HepG2 (cell line): Measurements from ENCODE around the gene RAET1L. TPM values are rescaled to one million over a fixed set of nuclear protein-coding genes. Genes with fewer than 3 reads are reported as not detected.

Source experiments
- ATF7 ChIP-seq, 2 experiments: fragments of 450-650 bp in 1 of 2; sonication (generic) in 1 of 2; formaldehyde crosslinking in 1 of 2; IDR thresholded peaks; 2 replicates each; pipeline versions ENCODE4 v1.4.0 to v1.6.1; 2016 to 2020; ENCODE audit warnings: antibody characterized with exemption in 1 of 2, mild to moderate bottlenecking in 1 of 2, missing genetic modification reagents in 1 of 2
- DNMT1 ChIP-seq: sonication (generic); formaldehyde crosslinking; IDR thresholded peaks from 2 replicates; pipeline ENCODE4 v1.5.1; 2020; ENCODE audit warnings: mild to moderate bottlenecking, missing genetic modification reagents
- ESRRA ChIP-seq: sonication (generic); formaldehyde crosslinking; IDR thresholded peaks from 2 replicates; pipeline ENCODE4 v1.5.1; 2020; ENCODE audit warnings: mild to moderate bottlenecking, low read depth, missing genetic modification reagents
- FOXK2 ChIP-seq: fragments of 450-650 bp; IDR thresholded peaks from 2 replicates; pipeline ENCODE4 v1.6.1; 2016
- GATAD2A ChIP-seq: IDR thresholded peaks from 2 replicates; pipeline ENCODE4 v1.6.1; 2016
- NCOR1 ChIP-seq: fragments of 200-600 bp; sonication (generic); IDR thresholded peaks from 2 replicates; pipeline ENCODE4 v1.7.0; 2017; ENCODE audit warnings: antibody characterized with exemption, low read length, borderline replicate concordance
- RELA ChIP-seq: sonication (generic); formaldehyde crosslinking; IDR thresholded peaks from 2 replicates; pipeline ENCODE4 v1.4.0; 2020; ENCODE audit warnings: missing genetic modification reagents
- SRSF1 ChIP-seq: fragments of 200-400 bp; formaldehyde crosslinking; optimal IDR thresholded peaks from 2 replicates; pipeline ENCODE3; 2017; ENCODE audit warnings: mild to moderate bottlenecking, low read depth, low read length, moderate library complexity
- ZFYVE20 ChIP-seq: sonication (generic); formaldehyde crosslinking; IDR thresholded peaks from 2 replicates; pipeline ENCODE4 v1.8.0; 2023; ENCODE audit warnings: low read depth, mild to moderate bottlenecking, moderate library complexity, missing genetic modification reagents, borderline replicate concordance
- ZNF12 ChIP-seq: sonication (generic); formaldehyde crosslinking; IDR thresholded peaks from 2 replicates; pipeline ENCODE4 v1.5.0; 2020; ENCODE audit warnings: missing genetic modification reagents
- ZNF33A ChIP-seq: sonication (generic); formaldehyde crosslinking; IDR thresholded peaks from 2 replicates; pipeline ENCODE4 v1.5.1; 2020; ENCODE audit warnings: missing genetic modification reagents, mild to moderate bottlenecking, moderate library complexity, borderline replicate concordance
- ZNF766 ChIP-seq: sonication (generic); formaldehyde crosslinking; IDR thresholded peaks from 2 replicates; pipeline ENCODE4 v1.5.0; 2020; ENCODE audit warnings: missing genetic modification reagents, borderline replicate concordance
- ZNF768 ChIP-seq: sonication (generic); formaldehyde crosslinking; IDR thresholded peaks from 2 replicates; pipeline ENCODE4 v1.4.0; 2020; ENCODE audit warnings: missing genetic modification reagents
- polyA plus RNA-seq, 8 experiments: library from polyadenylated mRNA; depleted of rRNA in 3 of 8; stranded (reverse) in 7 of 8; unstranded in 1 of 8; fragments of >200 nt; fragmentation: Illumina TruSeq in 4 of 8; extraction: Trizol in 4 of 8; gene quantifications; 2 replicates each; pipeline versions ENCODE4 v1.2.1 to v1.2.3, GENCODE V29; 2011 to 2016; ENCODE audit warnings: low read depth in 4 of 8, missing spikeins in 1 of 8, mixed read lengths in 1 of 8; ENCODE audit not compliant: insufficient read depth in 1 of 8
- total RNA-seq, 5 experiments: library from RNA; depleted of rRNA; stranded (reverse); fragments of >200 nt; fragmentation: Illumina TruSeq; extraction: Trizol; gene quantifications; 2 replicates each; pipeline ENCODE4 v1.2.3, GENCODE V29; 2016; ENCODE audit warnings: low read depth in 1 of 5
- TF ChIP-seq, protein P1 (sequence below): sonication (generic); formaldehyde crosslinking; IDR thresholded peaks from 2 replicates; pipeline ENCODE4 v1.4.0; 2020; ENCODE audit warnings: mild to moderate bottlenecking, missing genetic modification reagents
- TF ChIP-seq, protein P2 (sequence below): sonication (generic); formaldehyde crosslinking; IDR thresholded peaks from 2 replicates; pipeline ENCODE4 v1.4.0; 2020; ENCODE audit warnings: missing genetic modification reagents
- TF ChIP-seq, protein P3 (sequence below): sonication (generic); formaldehyde crosslinking; IDR thresholded peaks from 2 replicates; pipeline ENCODE4 v1.5.0; 2020; ENCODE audit warnings: mild to moderate bottlenecking, missing genetic modification reagents, moderate library complexity

The RAET1L gene
- total and polyA plus RNA-seq, 2 of the 13 experiments (the other 11 are each of a cell fraction or from before 2014, with no cell fraction given), result not detected

DNA sequence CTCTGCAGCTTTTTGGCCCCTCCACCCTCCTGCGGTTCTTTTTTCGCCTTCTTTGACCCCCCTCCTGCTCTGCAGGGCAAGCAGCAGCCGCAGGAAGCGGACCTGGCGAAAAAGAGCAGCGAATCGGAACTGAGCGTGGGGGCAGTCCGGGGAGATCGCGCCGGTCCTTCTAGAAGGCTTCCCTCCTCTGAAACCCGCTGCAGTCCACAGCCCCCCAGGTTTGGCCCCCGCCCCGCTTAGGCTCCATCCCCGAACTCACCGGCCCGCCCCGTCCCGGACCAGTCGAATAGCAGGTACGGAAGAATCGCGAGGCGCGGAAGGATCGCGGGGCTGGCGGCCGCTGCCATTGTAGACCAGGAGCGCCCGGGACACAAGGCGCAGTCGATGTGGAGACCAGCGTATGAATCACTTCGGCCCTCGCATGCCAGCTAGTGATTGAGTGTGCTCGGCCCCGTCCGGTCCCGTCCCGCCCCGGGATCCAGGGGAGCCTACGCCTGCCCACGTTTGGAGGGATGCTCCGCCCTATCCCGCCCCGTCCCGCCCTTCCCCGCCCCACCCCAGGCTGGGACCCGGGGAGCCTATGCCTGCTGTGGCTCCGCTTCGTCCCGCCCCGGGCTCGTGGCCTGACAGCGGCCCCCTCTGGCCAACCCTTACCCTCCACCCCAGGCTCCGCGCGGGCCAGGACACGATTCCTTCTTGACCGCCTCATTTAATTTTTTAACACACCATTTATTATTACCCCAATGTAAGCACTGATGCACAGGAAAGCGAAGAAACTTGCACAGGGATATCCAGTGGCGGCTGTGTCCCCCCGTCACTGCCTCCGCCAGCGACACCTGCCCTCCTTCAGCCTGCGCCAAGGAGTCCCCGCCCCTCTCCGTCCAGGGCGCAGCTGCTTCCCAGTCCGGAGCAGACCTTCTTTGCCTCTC, 43.7 kb upstream of the RAET1L start, which contains the start of gene ULBP3 (continued):
- TF ChIP-seq, protein P1, sequence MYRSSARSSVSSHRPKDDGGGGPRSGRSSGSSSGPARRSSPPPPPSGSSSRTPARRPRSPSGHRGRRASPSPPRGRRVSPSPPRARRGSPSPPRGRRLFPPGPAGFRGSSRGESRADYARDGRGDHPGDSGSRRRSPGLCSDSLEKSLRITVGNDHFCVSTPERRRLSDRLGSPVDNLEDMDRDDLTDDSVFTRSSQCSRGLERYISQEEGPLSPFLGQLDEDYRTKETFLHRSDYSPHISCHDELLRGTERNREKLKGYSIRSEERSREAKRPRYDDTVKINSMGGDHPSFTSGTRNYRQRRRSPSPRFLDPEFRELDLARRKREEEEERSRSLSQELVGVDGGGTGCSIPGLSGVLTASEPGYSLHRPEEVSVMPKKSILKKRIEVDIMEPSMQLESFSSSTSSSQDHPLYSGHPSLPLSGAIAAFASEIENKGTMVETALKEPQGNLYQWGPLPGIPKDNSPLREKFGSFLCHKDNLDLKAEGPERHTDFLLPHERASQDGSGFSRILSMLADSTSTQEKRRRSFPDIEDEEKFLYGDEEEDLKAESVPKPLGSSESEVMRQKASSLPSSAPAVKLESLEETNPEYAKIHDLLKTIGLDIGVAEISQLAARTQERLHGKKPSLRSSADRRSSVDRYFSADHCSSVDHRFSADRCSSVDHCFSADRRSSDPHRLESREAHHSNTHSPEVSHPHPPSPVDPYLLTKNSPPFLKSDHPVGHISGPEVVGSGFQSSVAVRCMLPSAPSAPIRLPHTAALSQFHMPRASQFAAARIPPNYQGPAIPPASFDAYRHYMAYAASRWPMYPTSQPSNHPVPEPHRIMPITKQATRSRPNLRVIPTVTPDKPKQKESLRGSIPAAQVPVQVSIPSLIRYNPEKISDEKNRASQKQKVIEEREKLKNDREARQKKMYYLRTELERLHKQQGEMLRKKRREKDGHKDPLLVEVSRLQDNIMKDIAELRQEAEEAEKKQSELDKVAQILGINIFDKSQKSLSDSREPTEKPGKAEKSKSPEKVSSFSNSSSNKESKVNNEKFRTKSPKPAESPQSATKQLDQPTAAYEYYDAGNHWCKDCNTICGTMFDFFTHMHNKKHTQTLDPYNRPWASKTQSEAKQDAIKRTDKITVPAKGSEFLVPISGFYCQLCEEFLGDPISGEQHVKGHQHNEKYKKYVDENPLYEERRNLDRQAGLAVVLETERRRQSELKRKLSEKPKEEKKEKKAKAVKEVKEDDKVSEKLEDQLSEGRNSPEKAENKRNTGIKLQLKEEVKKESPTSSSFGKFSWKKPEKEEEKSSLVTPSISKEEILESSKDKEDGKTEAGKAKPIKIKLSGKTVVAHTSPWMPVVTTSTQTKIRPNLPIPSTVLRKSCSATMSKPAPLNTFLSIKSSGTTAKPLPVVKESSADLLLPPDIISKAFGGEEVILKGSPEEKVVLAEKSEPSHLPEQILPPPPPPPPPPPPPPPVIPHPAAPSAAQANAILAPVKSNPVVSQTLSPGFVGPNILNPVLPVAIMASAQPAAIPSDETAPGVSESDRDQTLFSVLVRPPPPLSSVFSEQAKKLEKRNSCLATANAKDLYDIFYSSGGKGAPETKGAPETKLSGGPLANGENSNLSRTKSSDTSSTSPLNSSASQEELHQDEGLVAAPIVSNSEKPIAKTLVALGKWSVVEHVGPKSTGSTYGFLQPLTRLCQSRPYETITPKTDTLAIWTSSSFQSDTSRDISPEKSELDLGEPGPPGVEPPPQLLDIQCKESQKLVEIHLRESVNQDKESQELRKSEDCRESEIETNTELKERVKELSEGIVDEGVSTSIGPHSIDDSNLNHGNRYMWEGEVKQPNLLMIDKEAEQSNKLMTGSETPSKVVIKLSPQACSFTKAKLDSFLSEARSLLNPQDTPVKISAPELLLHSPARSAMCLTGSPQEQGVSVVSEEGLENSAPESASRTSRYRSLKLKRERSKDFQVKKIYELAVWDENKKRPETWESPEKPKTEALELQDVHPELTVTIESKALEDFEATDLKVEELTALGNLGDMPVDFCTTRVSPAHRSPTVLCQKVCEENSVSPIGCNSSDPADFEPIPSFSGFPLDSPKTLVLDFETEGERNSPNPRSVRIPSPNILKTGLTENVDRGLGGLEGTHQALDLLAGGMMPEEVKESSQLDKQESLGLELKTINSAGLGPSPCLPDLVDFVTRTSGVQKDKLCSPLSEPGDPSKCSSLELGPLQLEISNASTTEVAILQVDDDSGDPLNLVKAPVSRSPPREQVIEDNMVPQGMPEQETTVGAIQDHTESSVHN (CRISPR knock-in tag), result no peak
- TF ChIP-seq ZNF766 (CRISPR knock-in tag), result no peak
- 0 out of 2 replicates have a peak, but pooled peaks have one; percentile 38 for TF ChIP-seq DNMT1 (CRISPR knock-in tag)
- TF ChIP-seq ZNF12 (CRISPR knock-in tag), result no peak
- TF ChIP-seq NCOR1, result no peak
- TF ChIP-seq, protein P2, sequence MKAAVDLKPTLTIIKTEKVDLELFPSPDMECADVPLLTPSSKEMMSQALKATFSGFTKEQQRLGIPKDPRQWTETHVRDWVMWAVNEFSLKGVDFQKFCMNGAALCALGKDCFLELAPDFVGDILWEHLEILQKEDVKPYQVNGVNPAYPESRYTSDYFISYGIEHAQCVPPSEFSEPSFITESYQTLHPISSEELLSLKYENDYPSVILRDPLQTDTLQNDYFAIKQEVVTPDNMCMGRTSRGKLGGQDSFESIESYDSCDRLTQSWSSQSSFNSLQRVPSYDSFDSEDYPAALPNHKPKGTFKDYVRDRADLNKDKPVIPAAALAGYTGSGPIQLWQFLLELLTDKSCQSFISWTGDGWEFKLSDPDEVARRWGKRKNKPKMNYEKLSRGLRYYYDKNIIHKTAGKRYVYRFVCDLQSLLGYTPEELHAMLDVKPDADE (CRISPR knock-in tag), result no peak
- no peak for TF ChIP-seq RELA (CRISPR knock-in tag)
- no peak for TF ChIP-seq ESRRA
- TF ChIP-seq ZNF768 (CRISPR knock-in tag), result peak; percentile 43; the same call in 1 of the 2 replicates
- TF ChIP-seq GATAD2A (CRISPR knock-in tag), result no peak
- no peak for TF ChIP-seq ZNF33A (CRISPR knock-in tag)
- TF ChIP-seq ATF7 (IDR thresholded peaks at IDR 0.05), result no peak
- TF ChIP-seq ATF7 (CRISPR knock-in tag; IDR thresholded peaks at IDR 0.05), result no peak
- no peak for TF ChIP-seq SRSF1
- TF ChIP-seq FOXK2, result no peak
- TF ChIP-seq, protein P3, sequence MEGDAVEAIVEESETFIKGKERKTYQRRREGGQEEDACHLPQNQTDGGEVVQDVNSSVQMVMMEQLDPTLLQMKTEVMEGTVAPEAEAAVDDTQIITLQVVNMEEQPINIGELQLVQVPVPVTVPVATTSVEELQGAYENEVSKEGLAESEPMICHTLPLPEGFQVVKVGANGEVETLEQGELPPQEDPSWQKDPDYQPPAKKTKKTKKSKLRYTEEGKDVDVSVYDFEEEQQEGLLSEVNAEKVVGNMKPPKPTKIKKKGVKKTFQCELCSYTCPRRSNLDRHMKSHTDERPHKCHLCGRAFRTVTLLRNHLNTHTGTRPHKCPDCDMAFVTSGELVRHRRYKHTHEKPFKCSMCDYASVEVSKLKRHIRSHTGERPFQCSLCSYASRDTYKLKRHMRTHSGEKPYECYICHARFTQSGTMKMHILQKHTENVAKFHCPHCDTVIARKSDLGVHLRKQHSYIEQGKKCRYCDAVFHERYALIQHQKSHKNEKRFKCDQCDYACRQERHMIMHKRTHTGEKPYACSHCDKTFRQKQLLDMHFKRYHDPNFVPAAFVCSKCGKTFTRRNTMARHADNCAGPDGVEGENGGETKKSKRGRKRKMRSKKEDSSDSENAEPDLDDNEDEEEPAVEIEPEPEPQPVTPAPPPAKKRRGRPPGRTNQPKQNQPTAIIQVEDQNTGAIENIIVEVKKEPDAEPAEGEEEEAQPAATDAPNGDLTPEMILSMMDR, result peak; percentile 55
- no peak for TF ChIP-seq ZFYVE20 (CRISPR knock-in tag)
